UCSD-AML1 (cell line): ENCODE results near the gene ELL2.

Experiments used
- DNase-seq: peaks from one replicate; lab custom pipeline; 2025; ENCODE audit not compliant: unreplicated experiment; lab: John Stamatoyannopoulos, UW

Gene ELL2

DNA sequence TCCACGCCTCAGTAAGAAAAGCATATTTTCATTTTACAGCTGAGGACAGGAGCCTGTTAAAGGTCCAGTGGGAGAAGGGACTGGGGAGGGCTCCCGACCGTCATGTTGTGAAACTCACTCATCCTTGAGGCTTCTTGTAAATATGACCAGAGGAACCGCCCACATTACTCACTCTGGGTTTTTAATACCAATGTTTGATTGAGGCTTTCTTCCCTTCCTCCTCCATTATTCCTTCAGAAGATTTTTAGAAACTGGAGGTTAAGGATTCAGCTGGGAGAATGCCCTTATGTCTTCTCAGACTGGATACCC is 77.7 kb downstream of the ELL2 start:
- no peak for DNase-seq

DNA sequence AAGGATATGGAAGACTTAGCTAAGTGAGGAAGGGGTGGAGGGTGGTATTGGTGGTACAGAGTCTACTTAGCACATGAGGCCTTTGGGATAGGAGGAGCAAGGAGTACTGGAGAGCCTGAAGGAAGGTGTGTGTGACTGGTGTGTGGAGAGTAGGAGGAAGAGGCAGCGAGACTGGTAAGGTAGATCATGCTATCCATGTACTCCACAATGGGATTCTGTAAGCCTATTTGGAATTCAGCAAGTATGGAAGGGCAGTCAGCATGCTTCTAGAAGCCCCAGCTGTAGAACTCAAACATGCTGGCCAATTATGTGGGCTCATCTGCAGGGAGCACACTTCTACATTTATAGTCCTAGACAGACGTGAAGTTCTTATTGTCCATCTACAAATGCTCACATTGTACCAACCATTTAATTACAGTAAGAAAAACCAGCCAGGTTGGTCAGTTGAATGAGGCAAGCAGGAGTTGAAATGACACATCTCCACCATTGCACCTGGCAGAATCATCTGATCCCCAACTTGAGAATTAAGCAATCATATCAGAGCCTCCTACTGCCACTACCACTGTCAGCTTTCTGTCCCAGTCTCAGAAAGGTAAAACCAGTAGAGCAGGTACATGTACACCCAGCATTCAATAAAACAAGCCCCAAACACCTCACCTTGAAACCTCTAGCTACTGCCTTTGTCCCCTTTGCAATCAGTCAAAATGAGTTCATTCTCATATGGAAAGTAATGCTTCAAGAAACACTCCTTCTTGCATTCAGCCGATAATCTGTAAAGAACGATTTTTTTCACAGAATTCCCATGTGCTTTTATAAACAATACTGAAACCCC is 78.2 kb downstream of the ELL2 start:
- DNase-seq: no peak

DNA sequence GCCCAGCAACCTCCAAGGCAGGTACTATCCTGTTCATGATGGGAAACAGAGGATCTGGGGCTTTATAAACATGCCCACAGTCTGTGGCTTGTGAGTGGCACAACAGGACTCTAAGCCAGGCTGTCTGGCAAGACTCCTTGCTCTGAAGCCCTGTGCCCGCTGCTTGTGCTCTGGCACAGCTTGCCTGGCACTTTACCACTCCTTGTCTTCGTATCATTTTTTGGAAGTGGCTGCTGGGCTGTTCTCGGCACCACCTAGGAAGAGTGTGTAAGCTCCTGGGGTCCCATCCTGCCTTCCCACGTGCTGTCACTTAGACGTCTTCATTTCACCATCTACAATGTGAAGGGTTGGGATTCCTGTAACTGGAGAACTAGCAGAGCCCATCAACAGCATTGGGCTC is 79.8 kb downstream of the ELL2 start:
- no peak for DNase-seq

DNA sequence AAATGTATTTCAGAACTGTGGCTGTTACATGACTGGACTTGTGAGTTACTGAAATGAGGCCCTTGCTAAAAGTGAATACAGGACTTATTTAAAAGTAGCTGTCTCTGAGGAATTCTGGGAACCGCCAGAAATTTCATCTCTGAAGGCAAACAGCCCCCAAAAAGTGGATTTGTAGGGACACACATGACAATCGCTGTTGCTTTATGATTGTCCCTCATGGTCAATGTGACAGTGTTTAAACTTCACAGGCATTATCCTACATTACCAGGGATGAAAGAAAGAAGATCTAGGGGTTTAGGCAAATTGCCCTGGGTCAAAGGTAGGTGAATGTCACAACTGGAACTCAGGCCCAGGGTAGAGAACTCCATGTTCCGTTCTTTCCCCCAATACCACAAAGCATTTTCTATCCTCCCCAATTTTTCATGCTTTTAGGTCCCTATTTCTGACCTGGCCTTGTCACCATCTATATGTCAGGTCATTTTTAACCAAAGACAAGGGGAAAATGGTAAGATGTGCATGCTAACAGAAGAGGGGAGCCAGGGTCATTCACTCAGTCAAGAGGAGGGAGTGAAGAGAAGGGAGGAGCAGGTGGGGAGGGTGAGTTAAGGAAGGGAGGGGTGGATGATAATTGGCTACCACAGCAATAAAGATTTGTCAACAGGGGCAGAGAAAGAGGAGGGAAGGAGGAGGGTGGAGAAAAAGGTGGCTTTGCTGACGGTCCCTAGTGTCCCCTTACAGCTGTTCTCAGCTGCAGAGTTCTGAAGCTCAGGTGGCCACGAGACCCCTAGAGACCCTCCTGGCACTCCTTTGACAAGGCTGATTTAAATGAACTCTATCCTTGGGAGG is 81.3 kb downstream of the ELL2 start:
- no peak for DNase-seq

DNA sequence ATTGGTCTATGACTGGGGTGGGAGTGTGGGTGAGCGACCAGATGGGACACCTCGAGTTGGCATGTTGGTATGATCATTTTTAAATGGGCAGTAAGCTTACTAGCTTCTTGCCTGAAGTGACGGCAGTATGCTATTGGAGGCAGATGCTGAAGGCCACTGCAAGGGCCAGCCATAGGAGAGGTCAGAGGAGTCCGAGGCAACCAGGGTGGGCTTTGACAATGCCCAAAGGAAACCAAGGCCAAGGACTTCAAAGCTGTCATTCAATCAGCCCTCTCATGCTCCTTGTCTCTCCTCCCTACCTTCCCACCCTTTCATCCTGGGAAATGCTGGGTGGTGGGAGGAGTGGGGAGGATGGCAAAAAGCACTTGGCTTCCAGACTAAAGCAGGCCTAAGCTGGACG is 82.0 kb downstream of the ELL2 start:
- DNase-seq: no peak

DNA sequence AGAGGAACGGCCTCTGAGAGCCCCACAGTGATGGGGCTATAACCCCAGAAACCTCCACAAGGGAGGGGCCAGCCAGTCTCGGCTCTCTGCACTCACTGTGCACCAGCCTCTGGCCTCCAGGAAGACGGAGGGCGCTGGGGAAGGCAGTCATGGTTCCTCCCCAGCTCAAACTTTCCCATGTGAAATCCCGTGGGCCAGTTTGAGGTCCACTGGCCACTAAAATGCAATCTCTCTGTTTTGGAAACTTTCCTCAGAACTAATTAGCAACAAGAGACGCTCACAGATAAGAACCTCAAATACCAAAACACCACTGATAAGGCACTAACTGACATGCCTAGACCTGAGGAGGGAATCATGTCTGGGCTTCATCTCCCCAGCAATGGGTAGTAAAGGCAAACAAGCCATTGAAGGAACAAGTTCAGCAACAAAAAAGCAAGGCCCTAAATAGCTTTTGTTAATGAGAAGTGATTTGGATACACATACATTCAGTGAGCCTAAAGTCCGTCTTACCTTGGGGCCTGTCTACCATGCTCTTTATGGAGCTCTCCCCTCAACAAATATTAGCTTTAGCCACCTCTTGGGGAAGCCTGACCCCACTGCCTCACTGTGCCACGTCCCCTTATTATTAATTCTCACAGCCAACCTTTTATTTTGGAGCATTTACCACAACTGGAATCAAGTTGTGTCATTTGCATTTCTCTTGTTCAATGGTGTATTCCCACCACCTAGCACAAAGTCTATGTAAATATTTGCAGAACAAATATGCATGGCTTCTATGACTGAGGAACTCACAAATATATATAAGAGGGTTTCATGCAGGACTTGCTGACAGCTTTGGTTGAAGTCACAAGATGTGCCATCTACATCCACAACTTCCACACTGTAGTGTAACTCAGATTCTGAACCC is 83.0 kb downstream of the ELL2 start:
- no peak for DNase-seq

DNA sequence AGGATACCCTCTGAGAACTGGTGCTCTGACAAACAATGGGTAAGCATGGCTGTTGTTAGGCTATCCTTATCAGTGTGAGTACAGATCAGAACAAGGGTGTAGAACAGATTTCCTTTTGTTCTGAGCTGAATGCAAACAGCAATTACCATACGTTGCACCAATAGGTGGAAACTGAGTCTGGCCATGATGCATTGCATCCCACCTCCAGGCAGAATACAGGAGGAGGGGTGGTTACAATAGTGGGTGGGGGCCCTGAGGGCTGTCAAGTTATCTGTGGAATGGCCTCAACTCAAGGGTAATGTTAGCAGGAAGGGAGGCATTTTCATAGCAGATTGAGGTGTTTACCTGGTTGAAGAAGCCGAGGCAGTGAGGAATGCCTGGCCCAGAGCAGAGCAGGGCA is 84.9 kb downstream of the ELL2 start:
- no peak for DNase-seq

- DNase-seq: no peak
Measured at GRCh38 chr5:95874246-95874645, 87.4 kb downstream of the ELL2 start.

DNA sequence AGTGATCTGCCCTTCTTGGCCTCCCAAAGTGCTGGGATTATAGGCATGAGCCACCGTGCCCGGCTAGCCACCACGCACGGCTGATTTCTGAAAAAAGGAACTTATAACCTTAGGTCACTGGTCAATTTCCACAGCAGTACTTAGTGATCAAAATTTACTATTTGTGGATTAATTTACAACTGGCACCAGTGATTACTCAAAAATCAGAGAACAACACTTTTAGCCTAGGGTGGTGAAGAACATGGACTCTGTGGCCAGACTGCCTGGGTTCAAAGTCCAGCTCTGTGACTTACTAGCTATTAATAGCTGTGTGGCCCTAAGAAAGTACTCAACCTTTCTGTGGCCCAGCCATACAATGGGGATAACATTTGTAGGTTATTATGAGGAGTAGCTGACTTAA is 88.3 kb downstream of the ELL2 start:
- no peak for DNase-seq

- DNase-seq: no peak
Measured at GRCh38 chr5:95872346-95873268, 89.0 kb downstream of the ELL2 start.

- DNase-seq: no peak
Measured at GRCh38 chr5:95871146-95871806, 90.4 kb downstream of the ELL2 start.

DNA sequence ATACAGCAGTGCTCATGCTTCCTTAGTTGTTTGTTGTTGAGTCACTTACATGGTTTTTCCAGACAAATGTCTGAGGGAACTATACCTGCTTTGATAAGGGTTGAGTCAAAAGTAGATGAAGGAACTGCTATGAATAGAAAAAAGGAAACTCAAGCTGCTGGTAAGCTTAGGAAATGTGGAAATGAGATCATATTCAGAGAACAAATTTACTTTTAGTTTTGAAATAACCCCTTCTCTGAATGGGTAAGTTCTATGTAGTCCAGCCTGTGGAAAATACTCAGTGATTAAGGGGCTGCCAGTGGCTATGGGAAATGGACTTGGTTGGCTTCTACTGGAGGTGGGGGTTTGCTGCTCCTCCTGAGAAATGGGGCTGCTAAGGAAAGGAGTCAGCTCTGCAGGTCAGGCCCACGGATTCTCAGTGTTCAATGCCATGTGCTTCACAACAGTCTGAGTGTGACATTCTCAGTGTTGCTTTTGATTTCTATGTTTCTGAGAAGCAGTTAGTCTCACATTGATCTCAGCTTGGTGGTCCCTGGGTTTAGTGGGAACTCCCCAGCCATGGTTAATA is 91.5 kb downstream of the ELL2 start:
- DNase-seq: peak; percentile 14

DNA sequence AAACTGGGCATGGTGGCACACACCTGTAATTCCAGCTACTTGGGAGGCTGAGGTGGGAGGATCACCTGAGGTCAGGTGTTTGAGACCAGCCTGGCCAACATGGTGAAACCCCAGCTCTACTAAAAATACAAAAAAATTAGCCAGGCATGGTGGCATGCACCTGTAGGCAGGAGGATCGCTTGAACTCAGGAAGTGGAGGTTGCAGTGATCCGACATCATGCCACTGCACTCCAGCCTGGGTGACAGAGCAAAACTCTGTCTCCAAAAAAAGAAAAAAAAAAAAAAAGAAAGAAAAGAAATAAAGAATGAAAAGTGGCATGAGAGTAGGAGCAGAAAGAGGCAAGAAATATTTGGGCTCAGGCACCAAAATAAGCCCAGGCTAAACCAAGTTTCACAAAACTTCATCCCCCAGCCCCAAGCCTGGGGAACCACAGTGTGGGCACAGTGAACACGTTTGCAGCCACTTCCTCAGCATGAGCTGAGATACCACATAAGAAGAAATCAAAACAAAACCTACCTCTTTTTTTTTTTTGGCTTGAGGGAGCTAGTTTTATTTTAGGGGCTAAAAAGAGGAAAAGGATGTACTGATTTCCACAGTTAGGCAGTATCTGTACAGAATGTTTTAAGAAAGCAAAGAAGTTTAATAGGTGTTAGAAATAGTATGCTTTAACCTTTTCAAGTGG is 92.3 kb downstream of the ELL2 start:
- DNase-seq: peak; percentile 12

DNA sequence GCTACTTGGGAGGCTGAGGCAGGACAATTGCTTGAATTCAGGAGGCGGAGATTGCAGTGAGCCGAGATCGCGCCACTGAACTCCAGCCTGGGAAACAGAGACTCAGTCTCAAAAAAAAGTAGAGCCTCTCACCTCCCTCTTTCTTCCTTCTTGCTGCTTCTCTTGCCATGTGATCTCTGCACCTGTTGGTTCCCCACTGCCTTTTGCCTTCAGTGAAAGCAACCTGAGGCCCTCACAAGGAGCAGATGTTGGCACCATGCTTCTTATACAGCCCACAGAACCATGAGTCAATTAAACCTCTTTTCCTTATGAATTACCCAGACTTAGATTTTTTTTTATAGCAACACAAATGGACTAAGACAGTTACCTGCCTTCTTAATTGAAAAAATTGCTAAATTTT is 93.5 kb downstream of the ELL2 start:
- no peak for DNase-seq

DNA sequence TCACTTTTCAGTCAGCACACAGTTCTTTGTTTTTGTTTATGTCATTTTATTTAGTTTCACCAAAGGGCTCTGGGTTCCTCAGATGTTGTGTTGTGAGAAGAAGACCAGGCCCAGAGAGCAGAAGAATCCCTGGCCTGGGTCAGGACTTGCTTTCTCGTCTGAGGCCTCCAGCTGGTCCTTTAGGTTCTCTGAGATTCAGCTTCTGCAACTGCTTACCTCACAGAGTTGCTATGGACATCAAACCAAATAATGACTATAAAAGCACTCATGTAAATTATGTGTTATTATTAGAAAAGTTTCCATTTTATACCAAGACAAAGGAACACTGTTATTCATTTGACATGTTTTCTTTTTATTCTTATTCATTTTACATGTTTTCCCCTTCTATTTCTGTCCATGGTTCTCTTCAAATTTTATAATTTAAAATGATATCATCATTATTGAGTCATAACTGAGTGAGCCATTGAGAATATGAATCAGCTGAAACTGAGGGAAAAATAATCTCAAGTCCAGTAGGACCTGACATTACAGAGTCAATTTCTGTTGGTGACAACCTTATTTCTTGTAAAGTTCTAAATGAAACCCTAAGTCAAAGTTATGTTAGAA is 95.1 kb downstream of the ELL2 start:
- DNase-seq: no peak

GRCh38 chr5:95864944-95865504 is 96.6 kb downstream of the ELL2 start:
- no peak for DNase-seq

DNA sequence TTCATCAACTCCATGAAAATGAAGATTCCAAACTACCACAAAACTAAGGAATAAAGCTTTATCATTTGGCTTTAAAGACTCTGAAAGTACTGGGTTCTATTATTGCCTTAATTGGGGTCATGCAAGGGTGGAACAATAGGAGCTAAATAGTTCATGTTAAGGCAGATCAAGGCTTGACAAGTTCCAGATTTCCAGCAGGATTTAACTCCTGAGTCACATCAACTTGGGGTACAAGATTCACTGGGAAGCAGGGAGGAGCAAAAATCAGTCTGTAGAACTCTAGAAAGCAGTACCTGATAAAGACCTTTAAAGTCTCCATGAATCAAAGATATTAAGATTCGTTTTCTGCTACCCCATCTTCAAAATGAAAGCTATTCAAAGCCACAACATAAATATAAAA is 97.2 kb downstream of the ELL2 start:
- no peak for DNase-seq

DNA sequence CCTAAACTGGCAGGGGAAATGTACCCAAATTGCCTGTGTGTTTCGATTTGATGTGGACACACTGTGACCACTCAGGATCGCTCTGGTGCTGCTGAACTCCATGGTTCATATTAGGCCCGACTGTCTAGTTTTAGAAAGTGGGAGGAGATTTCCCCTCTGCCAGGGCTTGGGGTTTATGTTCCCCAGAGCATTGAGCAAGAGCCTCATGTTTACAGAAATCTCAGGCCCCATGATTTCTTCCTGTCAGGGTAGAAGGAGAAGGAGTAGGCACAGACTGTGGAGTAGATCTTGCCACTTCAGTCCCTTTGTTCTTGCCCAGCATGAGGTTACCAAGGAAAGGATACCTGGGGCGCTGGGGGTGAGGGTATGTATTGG is 98.3 kb downstream of the ELL2 start:
- DNase-seq: no peak
